Stimulated activated CD4-positive, alpha-beta T cell treated with anti-CD3 and anti-CD28 coated beads, TNF-alpha, amount 100 ng/mL, for 48 hours (primary cell): Measurements from ENCODE around the gene PEX5L.
"Not testable (repeated sequence)": the region's sequence is repeated elsewhere in the genome, so short reads cannot be mapped to it uniquely, and the experiment has no call there.

Experiments
- DNase-seq, 3 donors: peaks; one replicate each; pipeline ENCODE4 v3.0.0-alpha.2; 2020; ENCODE audit warnings: low read depth in 3 of 3

Gene PEX5L

DNA sequence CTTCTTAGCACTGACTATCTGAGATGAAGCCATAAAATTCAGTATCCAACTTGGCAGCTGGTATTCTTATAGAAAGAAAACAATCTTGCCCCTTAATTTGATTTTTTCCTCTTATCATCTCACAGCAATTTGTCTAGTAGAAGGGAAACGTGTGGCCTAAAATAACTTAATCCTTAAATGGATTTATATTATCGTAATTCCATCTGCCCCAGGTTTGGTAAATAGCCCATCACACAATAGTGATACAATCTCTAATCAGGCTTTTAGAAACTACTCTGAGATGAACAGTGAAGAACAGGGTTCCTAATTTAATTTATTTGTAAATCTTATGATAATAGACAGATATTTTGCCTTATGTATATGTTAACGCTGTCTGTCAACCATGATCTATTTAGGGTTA is 24.8 kb downstream of the PEX5L start:
- no peak for DNase-seq

DNA sequence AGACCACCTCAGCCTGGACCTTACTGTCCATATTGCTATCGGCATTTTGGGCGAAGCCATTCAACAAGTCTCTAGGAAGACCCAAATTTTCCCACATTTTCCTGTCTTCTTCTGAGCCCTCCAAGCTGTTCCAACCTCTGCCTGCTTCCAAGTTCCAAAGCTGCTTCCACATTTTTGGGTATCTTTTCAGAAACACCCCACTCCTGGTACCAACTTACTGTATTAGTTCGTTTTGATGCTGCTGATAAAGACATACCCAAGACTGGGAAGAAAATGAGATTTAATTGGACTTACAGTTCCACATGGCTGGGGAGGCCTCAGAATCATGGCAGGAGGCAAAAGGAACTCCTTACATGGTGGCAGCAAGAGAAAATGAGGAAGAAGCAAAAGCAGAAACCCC is 28.4 kb downstream of the PEX5L start:
- not testable (repeated sequence) for DNase-seq

DNA sequence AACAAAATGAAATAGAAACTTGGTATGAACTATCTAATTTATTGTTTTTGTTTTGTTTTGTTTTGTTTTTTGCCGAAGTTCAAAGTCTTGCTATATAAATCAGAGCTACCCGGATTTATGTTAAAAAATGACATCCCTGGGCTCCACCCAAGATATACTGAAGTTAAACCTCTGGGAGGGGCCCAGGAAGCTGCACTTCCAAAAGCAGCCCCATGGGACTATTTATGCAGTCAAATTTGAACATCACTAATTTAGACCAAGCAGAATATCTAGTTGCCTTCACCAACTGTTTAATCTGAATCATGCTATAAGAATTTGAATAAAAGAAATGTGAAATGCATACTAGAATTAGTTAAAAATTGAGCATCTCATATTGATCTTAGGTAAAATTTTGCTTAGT is 32.2 kb downstream of the PEX5L start:
- no peak for DNase-seq

DNA sequence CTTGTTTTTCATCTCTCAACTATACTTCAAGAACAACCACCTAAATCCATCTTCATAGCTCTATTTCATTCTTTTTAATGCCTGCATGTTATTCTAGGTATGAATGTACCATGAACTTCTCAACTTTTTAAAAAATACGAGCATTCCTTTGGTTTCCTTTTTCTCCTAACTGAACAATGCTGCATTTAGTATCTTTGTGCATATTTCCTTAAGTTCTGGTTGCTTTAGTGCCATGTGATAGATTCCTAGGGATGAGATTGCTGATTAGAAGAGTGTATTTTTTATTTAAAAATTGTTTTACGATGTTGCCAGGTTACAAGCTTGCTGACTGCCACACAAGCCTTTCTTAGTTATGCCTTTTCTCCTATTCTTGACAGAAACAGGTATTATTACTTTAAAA is 34.7 kb downstream of the PEX5L start:
- DNase-seq = no peak

DNA sequence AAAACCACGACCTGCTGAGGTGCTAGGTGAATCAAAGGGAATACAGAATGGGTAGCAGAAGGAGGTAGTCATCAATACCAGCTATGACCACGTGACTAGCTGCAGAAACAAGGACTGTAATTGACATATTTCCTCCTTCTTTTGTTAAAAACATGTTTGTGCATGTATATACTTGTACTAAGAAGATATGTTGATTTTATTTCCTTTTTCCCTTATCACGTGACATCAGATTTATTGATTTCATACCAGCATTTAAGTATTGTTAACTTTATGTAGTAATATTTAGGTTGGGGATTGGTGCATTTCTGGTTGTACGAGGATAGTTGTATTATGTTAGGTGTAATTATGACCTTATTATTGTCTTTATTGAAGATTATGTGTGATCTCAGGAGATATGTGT is 36.2 kb downstream of the PEX5L start:
- DNase-seq = no peak

DNA sequence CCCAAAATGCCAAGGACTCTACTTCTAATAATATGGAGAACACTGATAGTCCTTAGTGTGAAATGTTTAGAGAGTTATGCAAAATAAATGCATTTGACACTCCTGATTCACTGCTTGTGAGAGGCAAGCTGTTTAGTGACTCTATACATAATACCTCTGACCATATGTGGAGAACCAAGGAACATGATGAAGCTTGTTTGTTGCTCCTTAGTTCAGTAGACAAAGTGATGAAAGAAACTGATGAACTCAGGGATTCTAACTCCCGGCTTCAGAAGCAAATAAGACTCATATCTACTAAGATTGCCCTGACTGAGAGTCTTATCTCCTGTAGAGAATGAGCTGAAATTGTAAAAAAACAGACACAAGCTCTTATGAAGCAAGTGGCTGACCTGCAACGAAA is 41.3 kb downstream of the PEX5L start:
- DNase-seq = no peak

DNA sequence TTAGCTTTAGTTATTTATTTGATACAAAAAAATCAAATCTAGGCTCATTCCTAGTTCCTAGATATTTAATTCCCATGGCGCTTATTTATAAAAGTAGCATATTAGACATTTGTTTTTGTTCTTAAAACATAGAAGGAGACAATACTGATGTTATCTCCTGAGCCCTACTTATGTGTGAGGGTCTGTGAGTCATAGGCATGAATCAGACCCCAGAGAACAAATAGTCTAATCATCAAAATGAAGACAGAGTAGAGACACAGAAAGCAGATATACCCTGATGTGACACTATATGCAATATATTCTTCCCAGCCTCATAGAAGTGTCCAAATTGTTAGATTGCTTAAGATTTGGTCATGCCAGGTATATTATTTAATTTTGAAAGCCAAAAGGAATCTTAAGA is 44.9 kb downstream of the PEX5L start:
- no peak for DNase-seq

DNA sequence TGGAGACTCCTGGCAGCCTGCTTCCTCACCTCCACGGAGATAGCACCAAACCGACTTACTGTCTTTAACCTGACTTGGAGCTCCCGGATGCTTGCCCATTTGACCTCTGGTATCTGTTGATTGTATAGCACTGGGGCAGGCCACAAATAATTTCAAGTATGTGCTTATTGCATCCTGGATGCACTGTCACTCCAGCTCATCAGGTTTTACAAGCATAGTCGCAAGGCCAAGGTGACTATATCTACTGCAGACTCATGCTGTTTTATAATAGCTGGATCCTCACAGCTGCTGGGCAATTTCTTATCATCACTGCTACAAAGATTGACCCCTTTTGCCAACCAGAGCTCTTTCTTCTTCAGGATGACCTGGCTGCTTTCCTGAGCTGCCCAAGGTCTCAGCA is 45.6 kb downstream of the PEX5L start:
- DNase-seq = no peak

DNA sequence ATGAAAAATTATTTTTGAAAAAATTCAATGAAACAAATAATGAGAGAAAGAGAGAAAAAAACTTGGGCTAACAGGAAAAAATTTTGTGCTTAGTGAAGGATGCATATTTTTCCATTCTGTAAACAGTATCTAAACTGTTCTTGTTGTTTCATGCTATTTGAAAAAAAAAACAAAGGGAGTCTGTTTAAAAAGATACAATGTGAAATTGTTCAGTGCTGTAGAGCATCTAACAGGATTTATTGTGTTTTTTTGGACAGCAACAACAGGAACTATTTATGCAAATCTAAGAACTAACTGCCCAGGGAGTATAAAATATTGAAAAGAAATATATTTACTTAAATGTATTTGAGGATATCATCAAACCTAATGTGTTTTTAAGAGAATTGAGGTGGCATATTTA is 55.1 kb downstream of the PEX5L start:
- no peak for DNase-seq

DNA sequence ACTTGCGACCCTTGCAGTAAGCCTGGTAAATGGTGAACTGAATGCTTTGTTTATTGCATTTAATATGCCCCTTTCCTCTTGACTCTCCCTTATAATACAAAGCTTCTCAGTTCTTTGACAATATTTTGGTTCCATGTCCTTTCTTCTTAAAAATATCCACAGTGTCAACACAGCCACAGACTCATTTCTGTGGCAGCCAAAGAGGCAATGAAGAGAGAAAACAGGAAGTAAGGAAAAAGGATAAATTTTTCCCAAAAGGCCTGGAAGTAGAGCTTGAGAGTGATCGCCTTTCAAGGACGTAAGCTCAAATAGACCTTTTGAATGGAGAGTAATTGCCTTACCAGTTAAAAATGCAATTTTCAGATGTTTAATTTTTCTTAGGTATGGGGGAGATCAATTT is 59.4 kb downstream of the PEX5L start:
- DNase-seq = no peak

DNA sequence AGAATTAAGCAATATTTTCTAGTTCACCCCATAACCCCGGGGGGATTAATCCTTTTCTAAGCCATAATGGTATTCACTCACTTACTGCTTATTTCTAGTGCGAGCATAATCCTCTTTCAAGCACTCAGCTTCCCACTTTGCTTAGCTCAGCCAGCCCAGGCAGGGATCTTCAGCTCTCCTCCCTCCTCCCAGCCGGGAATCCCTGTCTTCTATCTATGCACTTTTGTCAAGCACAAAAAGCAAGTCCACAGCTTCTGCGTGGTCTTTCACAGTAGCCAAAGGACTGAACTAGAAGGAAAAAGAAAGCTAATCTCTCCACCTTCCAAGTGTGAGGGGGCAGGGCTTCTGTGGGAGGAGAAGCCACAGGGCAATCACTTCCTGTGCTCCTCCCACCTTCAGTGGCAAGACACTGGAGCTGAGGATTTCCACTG is 62.8 kb downstream of the PEX5L start:
- DNase-seq = no peak

DNA sequence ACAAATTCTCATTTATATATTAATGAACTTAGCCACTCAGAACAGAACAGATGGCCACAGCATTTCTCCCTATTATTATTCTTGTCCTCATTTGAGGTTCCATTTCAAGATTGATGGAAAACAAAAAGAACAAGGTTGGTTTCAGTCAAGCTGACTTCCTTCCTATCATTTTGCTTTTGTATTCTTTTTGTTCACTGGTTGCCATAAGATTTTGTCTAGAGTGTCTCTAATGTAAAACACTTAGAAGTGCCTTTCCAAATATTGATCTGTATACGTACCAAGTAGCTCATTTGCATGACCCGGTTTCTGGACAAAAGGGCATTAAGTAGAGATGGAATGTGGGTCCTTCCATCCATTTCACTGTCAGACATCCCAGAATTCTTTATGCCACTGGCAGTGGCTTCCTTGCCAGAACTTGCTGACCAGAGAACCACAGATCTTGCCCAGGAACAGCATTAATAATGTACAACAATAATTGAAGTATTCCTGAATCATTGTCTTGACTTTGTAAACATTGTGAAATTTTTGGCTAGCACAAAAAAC is 63.8 kb downstream of the PEX5L start:
- DNase-seq = no peak

DNA sequence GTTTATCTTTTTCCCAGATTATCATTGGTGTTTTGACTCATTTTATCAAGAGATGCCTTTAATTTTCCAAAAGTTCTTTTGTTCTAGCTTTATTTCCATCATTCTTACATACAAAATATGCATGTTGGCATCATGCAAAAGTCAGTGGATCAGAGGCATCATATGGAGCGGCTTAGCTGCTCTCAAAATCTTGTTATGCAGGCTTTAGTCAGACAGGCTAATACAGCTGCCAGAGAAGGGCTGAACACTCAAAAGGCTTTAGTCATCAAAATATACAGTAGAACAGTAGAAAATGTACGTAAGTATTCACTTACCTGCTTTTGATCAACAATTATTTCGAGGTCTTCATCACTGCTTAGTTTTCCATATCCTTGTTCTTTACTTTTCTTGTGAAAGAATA is 65.5 kb downstream of the PEX5L start:
- DNase-seq = no peak

DNA sequence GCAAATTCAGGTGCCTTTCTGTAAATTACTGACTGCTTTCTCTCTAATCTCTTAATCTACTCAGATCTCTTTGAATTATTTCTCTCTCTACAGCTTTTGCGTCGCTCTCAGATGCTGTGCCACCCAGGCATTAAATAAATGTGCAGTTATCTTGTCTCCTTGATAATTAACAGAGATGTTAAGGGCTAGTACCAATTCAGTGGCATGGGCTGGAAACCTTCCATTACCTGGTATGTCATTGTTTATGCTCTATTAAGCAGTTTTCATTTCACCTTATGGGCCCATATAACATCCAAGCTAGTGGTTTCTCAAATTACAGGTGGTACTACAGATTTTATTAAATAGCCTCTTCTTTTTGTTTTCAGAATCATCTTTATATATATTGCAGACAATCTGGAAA is 66.0 kb downstream of the PEX5L start:
- no peak for DNase-seq

DNA sequence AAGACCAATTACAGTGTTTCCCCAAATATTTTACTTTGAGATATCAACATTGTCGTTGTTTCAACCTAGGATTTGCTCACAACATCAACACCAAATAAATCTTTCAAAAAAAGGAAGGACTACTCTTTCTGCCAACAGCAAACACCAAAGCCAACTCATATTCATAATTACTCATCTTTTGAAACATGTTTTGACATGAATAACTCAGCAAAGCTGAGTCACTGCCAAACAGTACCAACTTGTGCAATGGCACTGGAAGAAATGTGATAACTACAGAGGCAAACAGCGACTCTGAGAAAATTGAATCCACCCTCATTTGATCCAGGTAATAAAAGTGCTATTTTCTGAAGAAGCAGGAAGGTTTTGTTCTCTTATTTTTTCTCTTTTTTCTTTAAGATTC is 67.2 kb downstream of the PEX5L start:
- no peak for DNase-seq

DNA sequence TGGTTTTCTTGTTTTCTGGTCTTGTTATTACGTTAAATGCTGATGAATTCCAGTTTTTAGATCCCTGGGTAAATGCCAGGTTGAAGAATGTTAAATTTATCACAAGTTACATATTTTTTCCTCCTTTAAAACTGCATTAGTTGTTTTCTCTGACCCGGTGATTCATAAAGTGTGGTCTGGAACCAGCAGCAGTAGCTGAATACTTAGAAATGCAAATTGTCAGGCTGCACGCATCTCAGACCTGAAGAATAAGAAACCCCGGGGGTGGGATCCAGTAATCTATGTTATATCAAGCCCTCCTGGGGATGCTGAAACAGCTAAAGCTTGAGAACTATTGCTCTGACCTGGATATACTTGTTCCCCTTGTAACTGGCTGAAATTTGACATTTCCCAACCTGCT is 69.1 kb downstream of the PEX5L start:
- DNase-seq = no peak

DNA sequence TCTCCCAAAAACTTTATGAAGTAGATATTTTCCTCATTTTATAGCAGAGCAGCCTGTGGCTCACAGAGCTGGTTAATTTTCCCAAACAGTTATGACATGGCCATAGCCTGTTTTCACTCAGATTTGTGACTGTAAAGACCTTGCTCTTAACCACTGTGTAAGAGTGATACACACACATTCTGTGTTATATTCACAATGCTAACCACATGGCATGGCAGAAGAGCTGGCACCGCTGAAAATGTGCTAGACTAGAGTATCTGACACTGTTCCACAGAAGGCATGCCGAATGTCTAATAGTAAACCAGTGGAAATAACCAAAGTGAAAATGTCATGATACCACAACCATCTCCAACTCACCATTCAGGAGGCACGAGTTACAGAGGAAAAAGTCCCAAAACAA is 71.8 kb downstream of the PEX5L start:
- DNase-seq = no peak

DNA sequence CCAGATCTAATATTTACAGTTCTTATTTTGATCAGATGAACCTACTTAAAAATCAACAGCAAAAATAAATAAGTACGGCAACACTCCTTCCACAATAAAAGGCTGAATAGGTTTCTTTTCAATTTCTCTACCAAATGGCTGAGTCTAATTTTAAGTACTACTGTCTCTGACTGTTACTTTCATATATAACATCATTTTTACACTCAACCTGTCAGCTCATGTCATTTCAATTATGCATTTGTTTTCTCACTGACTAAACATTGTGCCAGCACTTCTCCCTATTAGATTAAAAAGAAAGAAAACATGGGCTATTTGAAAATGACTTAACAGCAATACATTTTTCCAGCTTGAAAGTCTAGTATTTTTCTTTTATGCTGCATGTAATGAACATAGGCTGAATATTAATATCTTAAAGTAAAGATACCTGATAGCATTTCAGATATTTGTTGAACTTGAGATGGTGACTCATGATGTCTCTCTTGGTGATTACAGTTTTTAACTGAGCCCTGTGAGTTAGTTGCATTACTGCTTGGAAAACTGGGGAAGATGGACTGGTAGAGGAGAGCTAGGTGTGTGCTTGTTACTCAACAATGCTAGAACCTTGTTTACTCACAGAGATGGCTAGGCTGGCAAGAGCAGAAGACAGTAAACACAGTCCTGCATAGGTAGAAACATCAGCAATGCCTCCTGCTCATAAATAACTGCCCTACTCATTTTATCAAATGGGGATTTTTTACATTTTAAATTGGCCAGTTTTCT is 73.9 kb downstream of the PEX5L start:
- DNase-seq = no peak

DNA sequence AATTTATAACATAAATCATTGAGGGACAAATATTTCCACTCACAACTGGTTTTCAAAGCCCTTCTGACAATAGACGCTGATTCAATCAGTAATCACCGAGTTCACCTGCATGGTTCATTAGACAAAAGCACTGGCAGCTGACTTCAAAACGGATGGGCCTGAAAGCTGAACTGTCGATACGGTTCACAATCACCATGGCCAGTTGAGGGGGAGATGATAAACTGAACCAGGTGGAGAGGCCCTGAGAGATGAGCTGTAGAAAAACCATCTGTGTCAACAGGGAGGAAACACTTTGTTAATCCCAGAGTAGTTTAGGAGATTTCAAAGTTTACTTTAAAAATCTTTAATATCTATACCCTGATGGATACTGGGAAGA is 75.0 kb downstream of the PEX5L start:
- DNase-seq = no peak

DNA sequence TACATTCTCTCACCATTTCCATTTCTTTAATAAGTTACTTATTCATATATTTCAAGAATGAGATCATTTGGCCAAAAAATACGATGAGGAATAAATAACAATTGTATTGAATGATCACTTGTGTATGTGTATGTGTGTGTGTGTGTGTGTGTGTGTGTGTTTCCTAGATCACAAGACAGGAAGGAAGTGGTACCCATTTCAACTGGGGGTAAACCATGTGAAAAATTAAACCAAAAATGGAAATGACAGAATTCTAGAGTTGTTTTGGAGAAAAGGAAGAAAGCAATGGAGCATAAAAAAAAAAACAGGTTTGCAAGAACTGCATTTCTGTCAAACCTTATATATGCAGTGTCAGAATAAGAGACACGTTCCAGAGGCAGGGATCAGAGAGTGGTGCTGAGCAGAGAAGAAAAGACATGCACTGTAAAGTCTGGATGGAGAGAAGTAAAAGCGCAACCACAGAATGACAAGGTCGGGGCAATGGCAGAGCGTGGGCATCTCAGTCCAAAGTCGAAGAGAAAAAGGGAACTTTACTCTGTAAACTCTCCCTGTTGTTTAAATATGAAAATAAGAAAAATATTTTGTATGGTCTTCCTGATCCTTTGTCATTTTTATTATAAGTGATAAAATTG is 75.5 kb downstream of the PEX5L start:
- no peak for DNase-seq

DNA sequence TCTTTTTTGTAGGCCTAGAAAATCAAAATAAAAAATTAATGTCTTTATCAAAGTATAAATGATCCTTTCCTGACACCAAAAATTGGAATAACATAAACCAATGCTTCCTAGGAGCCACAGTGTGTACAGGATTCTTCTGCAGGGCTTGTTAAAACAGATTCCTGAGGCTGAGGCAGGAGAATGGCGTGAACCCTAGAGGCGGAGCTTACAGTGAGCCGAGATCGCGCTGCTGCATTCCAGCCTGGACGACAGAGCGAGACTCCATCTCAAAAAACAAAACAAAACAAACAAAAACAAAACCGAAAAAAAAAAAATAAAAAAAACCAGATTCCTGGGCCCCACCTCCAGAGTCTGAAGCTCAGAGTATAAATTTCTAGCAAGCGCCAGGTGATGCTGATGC is 78.0 kb downstream of the PEX5L start:
- DNase-seq = no peak

DNA sequence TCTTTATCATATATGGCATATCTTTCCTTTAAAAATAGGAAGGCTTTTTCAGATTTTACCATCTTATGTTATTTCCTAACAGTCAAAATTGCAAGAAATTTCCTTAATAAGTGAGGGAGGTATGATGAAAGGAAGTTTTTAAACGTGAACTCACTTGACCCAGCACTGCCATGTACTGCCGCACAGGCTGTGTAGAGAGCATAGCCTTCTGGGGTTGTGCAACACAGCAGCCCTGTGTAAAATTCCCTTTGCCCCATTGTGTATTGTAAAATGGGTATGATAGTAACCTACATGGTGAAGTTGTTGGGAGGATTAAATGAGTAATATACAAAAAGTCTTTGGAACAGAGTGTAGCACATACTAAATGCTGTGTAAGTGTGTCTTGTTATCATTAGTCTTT is 78.6 kb downstream of the PEX5L start:
- DNase-seq = no peak

DNA sequence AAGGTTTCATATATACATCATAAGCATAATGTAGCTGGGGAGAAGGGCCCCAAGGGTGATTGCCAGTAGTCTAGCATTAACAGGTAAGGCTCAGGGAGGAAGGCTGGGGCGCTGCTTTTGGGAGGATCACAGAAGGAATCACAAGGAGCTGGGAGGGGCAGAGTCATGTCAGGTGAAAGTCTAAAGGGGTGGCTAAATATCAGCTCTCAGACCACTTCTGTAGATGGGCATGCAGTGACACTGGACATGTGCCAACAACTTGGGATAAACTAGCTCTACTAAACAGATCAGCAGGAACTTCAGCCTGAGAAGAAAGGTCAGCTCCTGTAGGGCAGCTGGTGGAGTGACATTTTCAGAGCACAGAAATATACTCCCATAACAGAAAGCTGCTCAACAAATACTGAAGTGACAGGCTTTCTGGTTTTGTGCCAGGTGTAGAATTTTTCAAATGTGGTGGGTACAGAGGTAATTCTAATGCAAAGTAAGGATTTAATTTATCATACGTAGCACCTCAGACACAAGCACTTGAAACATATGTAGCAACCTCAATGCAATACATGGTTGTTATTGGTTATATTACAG is 79.4 kb downstream of the PEX5L start:
- no peak for DNase-seq
